Caco-2 (cell line): ENCODE results near the gene ADAMTS2. TPM values are rescaled to one million over a fixed set of nuclear protein-coding genes. Genes with fewer than 3 reads are reported as not detected.

Source experiments
- BruUV-seq: library from RNA; stranded (reverse); fragments of 400-500 nt; replicated peaks from 2 replicates; lab custom pipeline; 2021; lab: Mats Ljungman, UMichigan
- CTCF ChIA-PET: fragments of 300-600 bp; sonication (Branson Sonifier 250); formaldehyde crosslinking; loops from one replicate; lab custom pipeline; 2022; ENCODE audit warnings: antibody characterized with exemption; lab: Charles Lee
- POLR2A ChIA-PET: fragments of 300-600 bp; sonication (Branson Sonifier 250); formaldehyde crosslinking; loops from one replicate; lab custom pipeline; 2022; ENCODE audit warnings: antibody characterized with exemption; lab: Charles Lee
- DNase-seq, 2 experiments: peaks; one replicate each; pipeline versions ENCODE4 v3.0.0 to v3.0.0-alpha.2; 2020 to 2022
- H3K27me3 ChIP-seq: replicated peaks from 2 replicates; pipeline ENCODE4 v1.6.0; 2011; ENCODE audit warnings: low read length; ENCODE audit not compliant: control insufficient read depth, insufficient read depth
- H3K36me3 ChIP-seq: 2 replicates; pipeline ENCODE4 v1.5.1; 2011; ENCODE audit warnings: low read length; ENCODE audit not compliant: control insufficient read depth, insufficient read depth
- H3K4me1 ChIP-seq: fragments of 250-450 bp; sonication (Bioruptor Pico); 2 replicates; pipeline ENCODE4 v1.5.1; 2020; ENCODE audit warnings: mild to moderate bottlenecking
- H3K4me3 ChIP-seq: 2 replicates; pipeline ENCODE4 v1.5.1; 2011; ENCODE audit warnings: low read depth, mild to moderate bottlenecking, control low read depth, low read length
- H3K9me3 ChIP-seq: fragments of 250-450 bp; sonication (Bioruptor Pico); 2 replicates; pipeline ENCODE4 v1.5.1; 2020; ENCODE audit warnings: mild to moderate bottlenecking, moderate library complexity
- H3K27ac Mint-ChIP-seq: one replicate; pipeline ENCODE4 v1.8.0; 2022; ENCODE audit warnings: mixed read lengths; ENCODE audit not compliant: unreplicated experiment
- H3K27me3 Mint-ChIP-seq: one replicate; pipeline ENCODE4 v1.8.0; 2022; ENCODE audit warnings: mixed read lengths; ENCODE audit not compliant: insufficient read depth, unreplicated experiment
- H3K36me3 Mint-ChIP-seq: one replicate; pipeline ENCODE4 v1.8.0; 2022; ENCODE audit warnings: mild to moderate bottlenecking, mixed read lengths; ENCODE audit not compliant: insufficient read depth, unreplicated experiment
- H3K4me1 Mint-ChIP-seq: one replicate; pipeline ENCODE4 v1.8.0; 2022; ENCODE audit warnings: low read depth, mixed read lengths; ENCODE audit not compliant: unreplicated experiment
- H3K4me3 Mint-ChIP-seq: one replicate; pipeline ENCODE4 v1.8.0; 2022; ENCODE audit warnings: mild to moderate bottlenecking, moderate library complexity, mixed read lengths; ENCODE audit not compliant: unreplicated experiment
- H3K9me3 Mint-ChIP-seq: one replicate; pipeline ENCODE4 v1.8.0; 2022; ENCODE audit warnings: mixed read lengths; ENCODE audit not compliant: unreplicated experiment
- intact Hi-C: fragments of 100-400 bp; cut with micrococcal nuclease; formaldehyde crosslinking; loops from one replicate; pipeline ENCODE4 v1.10.0; 2022; ENCODE audit not compliant: unreplicated experiment
- total RNA-seq: library from RNA; stranded (reverse); gene quantifications from 2 replicates; pipeline ENCODE4 v1.2.3, GENCODE V29; 2022
- TF ChIP-seq, protein P1 (sequence below), 2 experiments: fragments of 200-600 bp in 1 of 2; IDR thresholded peaks; 1 replicate in 1 of 2; 2 replicates in 1 of 2; pipeline versions ENCODE4 v1.5.1 to v1.8.0; 2011 to 2022; ENCODE audit warnings: antibody characterized with exemption in 1 of 2, control low read depth in 1 of 2, inconsistent platforms in 1 of 2, low read depth in 1 of 2, low read length in 1 of 2, mild to moderate bottlenecking in 1 of 2, moderate library complexity in 1 of 2; ENCODE audit not compliant: insufficient read depth in 1 of 2, severe bottlenecking in 1 of 2, unreplicated experiment in 1 of 2

The ADAMTS2 gene
- total RNA-seq, 1 experiment from 2014 or later, result 0.05 TPM

DNA sequence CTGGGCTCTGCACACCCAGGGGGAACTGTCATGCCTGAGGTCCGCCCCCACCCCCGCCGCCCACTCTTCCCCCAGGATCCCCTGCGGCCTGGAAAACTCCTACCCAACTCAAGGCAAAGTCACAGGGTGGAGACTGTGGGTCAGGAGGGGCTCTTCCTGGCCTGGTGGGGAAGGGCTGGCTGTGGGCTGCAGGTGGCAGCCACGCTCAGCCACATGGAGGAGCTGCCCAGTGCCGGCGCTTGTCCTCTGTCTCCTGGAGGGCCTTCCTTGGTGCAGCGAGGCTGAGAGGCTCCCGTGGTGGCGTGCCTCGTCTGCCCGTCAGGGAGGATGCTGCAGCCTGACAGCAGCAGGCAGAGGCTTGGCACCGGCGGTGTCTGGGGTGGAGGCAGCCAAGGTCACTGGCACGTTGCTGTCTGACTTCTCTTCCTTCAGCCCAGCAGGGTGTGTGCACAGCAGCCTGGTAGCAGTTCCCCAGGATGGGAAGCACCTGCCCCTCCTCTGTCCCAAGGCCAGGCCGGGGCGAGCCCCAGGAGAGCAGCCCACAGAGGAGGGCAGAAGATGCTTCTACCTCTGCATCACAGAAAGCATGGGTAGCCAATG, 78.1 kb downstream of the ADAMTS2 start:
- H3K4me3 ChIP-seq, result no peak overlapping the region
- no peaks in the 10 kb centered on the region for H3K27me3 ChIP-seq
- H3K9me3 ChIP-seq, result no peaks in the 10 kb centered on the region
- no peaks in the 10 kb centered on the region for H3K27me3 Mint-ChIP-seq
- no peak overlapping the region for H3K4me3 Mint-ChIP-seq
- 0 out of 2 replicates have a peak, but pooled peaks cover 3% of the 10 kb centered on the region for H3K4me1 ChIP-seq
- POLR2A ChIA-PET, result no interaction called here
- H3K27ac Mint-ChIP-seq, result no peak overlapping the region
- no peaks in the 10 kb centered on the region for H3K9me3 Mint-ChIP-seq
- no TSS peak for BruUV-seq
- intact Hi-C loops, result no loop called here
- H3K36me3 Mint-ChIP-seq, result no peaks in the 10 kb centered on the region
- CTCF ChIA-PET, result no interaction called here
- H3K36me3 ChIP-seq, result no peaks in the 10 kb centered on the region
- peak in 1 of 2 experiments; percentile 22 for DNase-seq
- no peaks in the 10 kb centered on the region for H3K4me1 Mint-ChIP-seq
- TF ChIP-seq, protein P1, sequence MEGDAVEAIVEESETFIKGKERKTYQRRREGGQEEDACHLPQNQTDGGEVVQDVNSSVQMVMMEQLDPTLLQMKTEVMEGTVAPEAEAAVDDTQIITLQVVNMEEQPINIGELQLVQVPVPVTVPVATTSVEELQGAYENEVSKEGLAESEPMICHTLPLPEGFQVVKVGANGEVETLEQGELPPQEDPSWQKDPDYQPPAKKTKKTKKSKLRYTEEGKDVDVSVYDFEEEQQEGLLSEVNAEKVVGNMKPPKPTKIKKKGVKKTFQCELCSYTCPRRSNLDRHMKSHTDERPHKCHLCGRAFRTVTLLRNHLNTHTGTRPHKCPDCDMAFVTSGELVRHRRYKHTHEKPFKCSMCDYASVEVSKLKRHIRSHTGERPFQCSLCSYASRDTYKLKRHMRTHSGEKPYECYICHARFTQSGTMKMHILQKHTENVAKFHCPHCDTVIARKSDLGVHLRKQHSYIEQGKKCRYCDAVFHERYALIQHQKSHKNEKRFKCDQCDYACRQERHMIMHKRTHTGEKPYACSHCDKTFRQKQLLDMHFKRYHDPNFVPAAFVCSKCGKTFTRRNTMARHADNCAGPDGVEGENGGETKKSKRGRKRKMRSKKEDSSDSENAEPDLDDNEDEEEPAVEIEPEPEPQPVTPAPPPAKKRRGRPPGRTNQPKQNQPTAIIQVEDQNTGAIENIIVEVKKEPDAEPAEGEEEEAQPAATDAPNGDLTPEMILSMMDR (IDR thresholded peaks at IDR 0.05; ENCODE audit: insufficient read depth in 1 of 2, low read depth in 1 of 2, low read length in 1 of 2, severe bottlenecking in 1 of 2, unreplicated experiment in 1 of 2), result no peak

GRCh38 chr5:179266291-179267070, 78.8 kb downstream of the ADAMTS2 start:
- H3K4me1 Mint-ChIP-seq, result no peaks in the 10 kb centered on the region
- Histone ChIP-seq H3K27me3 (no peaks in the 10 kb centered on the region), H3K4me1 (0 out of 2 replicates have a peak, but pooled peaks cover 3% of the 10 kb centered on the region), H3K4me3 (no peak overlapping the region), H3K36me3 (no peaks in the 10 kb centered on the region), H3K9me3 (no peaks in the 10 kb centered on the region)
- H3K36me3 Mint-ChIP-seq, result no peaks in the 10 kb centered on the region
- no peak overlapping the region for H3K27ac Mint-ChIP-seq
- BruUV-seq, result no TSS peak
- intact Hi-C loops, result no loop called here
- no peaks in the 10 kb centered on the region for H3K27me3 Mint-ChIP-seq
- POLR2A ChIA-PET, result no interaction called here
- CTCF ChIA-PET, result no interaction called here
- peak in 1 of 2 experiments; percentile 27 for DNase-seq
- H3K9me3 Mint-ChIP-seq, result no peaks in the 10 kb centered on the region
- TF ChIP-seq, protein P1 (IDR thresholded peaks at IDR 0.05; ENCODE audit: insufficient read depth in 1 of 2, low read depth in 1 of 2, low read length in 1 of 2, severe bottlenecking in 1 of 2, unreplicated experiment in 1 of 2), result no peak
- H3K4me3 Mint-ChIP-seq, result no peak overlapping the region

DNA sequence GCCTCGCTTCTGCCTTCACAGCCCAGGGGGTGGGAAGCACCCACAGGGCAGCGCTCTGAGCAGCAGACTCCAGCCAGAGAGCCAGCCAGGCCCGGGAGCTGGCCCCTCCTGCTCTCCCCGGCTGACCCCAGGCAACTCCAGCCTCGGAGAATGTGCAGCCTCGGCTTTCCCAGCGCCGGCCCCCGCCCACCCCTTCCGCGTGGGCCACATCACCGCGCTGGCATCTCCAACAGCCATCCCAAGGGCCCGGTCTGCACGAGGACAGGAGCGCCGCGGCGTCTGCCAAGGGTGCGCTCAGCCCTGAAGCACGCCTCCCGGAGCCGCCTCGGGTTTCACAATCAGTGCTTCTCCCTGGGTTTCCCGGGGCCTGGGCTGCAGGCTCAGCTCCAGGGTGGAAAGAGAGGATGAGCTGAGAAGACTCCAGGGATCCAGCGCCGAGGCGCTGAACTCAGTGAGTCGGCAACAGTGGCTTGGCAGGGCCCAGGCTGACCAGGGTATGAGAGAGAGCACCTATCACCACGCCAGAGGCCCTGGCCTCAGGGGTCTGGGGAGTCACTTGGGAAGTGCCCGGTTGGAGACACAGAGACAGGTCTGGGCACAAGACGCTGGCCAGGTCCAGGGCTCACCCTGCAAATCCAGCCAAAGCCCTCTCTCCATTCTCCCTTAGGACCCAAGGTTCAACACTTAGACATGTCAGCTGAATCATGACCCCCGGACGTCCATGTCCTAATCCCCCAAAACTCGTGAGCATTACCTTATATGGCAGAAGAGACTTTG, 79.6 kb downstream of the ADAMTS2 start:
- no TSS peak for BruUV-seq
- POLR2A ChIA-PET, result no interaction called here
- H3K36me3 ChIP-seq, result no peaks in the 10 kb centered on the region
- H3K27me3 Mint-ChIP-seq, result no peaks in the 10 kb centered on the region
- no peaks in the 10 kb centered on the region for H3K27me3 ChIP-seq
- 0 out of 2 replicates have a peak, but pooled peaks cover 3% of the 10 kb centered on the region for H3K4me1 ChIP-seq
- no peak overlapping the region for H3K4me3 ChIP-seq
- H3K4me3 Mint-ChIP-seq, result no peak overlapping the region
- TF ChIP-seq, protein P1 (IDR thresholded peaks at IDR 0.05; ENCODE audit: insufficient read depth in 1 of 2, low read depth in 1 of 2, low read length in 1 of 2, severe bottlenecking in 1 of 2, unreplicated experiment in 1 of 2), result no peak
- H3K9me3 Mint-ChIP-seq, result no peaks in the 10 kb centered on the region
- DNase-seq, result peak in 1 of 2 experiments; percentile 34
- H3K9me3 ChIP-seq, result no peaks in the 10 kb centered on the region
- H3K27ac Mint-ChIP-seq, result no peak overlapping the region
- no peaks in the 10 kb centered on the region for H3K4me1 Mint-ChIP-seq
- intact Hi-C loops, result no loop called here
- CTCF ChIA-PET, result no interaction called here
- H3K36me3 Mint-ChIP-seq, result no peaks in the 10 kb centered on the region
